Activated naive CD4-positive, alpha-beta T cell (primary cell): Measurements from ENCODE around the gene PLCB4.

Source experiments
- DNase-seq, 4 experiments: peaks; one replicate each; lab custom pipeline; 2025; lab: John Stamatoyannopoulos, UW

PLCB4 gene

DNA sequence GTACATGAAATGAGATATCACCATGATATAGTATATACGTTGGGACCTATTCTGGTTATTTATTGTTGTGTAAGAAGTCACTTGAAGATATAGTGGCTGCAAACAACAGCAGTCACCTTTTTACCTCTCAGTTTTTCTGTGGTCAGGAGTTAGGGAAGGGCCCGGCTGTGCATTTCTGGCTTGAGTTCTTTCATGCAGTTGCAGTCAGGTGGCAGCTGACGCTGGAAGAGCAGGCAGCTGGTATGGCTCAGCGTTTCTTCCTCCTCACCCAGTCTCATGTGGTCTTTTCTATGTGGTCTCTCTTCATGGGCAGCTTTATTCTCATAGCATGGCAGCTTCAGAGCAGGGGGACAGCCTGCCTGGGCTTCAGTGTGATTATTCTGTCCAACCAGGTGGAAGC lies 154.4 kb downstream of the PLCB4 start:
- no peak for DNase-seq

- no peak for DNase-seq
Observed at GRCh38 chr20:9225879-9226278, 157.0 kb downstream of the PLCB4 start.

DNA sequence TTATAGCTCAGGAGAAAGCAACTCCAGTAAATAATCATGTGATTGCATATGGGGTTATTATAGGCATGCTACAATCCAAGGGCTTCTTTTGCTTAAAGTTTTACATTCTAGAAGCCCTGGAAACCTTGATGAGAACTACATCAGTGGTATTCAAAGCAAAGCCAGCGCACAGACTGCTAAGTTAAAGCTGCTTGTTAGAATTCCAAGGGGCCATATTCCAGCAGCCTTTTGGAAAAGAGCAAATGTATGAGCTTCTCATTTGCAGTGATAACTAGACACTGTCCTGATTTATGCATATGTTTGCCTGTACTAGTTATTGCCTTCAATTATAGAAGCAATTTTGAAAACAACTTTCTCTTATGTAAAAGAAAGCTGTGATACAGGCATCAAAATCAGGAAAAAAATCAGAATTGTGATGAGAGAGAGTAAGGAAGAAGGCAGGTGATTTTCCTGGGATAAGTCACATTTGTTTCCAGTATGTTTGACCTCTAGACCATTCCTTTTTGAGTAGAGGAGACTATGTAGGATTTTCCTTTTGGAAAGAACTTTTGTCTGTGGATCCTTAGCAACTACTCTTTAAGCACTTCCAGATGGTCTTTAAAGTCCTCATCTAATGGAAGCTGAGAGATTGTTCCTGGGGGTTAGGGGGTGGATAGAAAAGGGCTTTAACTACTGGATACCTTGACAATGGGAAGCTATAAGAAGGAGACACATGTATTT lies 159.2 kb downstream of the PLCB4 start:
- DNase-seq: no peak

- no peak for DNase-seq
Observed at GRCh38 chr20:9228774-9229450, 160.0 kb downstream of the PLCB4 start.

- DNase-seq: no peak
Observed at GRCh38 chr20:9230406-9230805, 161.5 kb downstream of the PLCB4 start.

DNA sequence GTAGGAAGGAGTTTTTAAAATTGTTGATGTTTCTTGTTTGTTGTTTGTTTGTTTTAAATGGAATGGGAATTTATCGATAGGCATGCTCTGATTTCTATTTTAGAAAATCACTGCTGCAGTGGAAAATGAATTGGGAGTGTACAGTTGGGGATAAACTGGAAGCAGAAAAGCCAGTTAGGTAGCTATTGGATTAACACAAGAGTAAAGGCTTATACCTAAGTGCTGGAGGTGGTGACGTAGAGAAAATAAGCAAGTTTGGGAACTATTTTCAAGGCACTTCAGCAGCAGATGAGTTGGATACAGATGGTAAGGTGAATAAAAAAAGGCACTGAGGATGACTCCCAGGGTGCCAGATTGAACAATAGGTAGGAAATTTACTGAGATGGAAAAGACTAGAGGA lies 164.9 kb downstream of the PLCB4 start:
- no peak for DNase-seq

- DNase-seq: no peak
Observed at GRCh38 chr20:9235518-9235917, 166.6 kb downstream of the PLCB4 start.

GRCh38 chr20:9236458-9236857 lies 167.6 kb downstream of the PLCB4 start:
- no peak for DNase-seq

DNA sequence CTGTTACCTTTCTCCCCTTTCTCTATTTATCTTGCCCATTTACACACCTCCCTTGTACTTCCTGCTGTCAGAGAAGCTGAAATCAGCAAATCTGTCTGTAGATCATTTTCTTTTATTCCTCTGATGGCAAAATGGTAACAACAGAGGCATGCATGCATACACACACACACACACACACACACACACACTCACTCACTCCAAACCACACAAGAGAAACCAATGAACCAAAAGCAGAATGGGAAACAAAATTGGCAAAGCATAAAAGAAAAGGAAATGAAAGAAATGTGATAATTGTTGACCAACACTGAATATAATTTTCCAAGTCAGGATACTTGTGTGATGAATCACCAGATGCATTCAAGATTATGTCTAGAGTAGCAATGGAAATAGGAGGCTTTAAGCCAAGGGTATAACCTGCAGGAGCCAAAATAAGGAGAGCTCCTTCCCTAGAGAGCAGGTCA lies 172.4 kb downstream of the PLCB4 start:
- no peak for DNase-seq

GRCh38 chr20:9241721-9242427 lies 173.0 kb downstream of the PLCB4 start:
- DNase-seq: no peak

- DNase-seq: no peak
Observed at GRCh38 chr20:9243986-9244385, 175.1 kb downstream of the PLCB4 start.

DNA sequence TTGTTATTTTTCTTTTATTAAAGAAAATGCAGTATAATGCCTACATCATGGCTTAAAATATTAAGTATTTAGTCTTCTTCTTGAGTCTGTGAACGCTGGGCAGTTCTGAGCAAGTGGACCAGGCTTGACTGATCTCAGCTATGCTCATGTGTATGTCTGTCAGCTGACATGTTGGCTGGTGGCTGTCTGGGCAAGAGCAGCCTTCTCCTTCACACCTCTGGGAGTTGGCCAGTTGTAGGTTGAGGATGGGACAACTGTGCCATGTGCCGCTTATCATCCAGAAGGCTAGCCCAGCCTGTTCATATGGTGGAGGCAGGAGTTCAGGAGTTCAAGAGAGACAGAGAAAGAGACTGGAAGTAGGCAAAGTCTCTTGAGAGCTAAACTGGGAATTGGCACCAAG lies 175.9 kb downstream of the PLCB4 start:
- DNase-seq: no peak

DNA sequence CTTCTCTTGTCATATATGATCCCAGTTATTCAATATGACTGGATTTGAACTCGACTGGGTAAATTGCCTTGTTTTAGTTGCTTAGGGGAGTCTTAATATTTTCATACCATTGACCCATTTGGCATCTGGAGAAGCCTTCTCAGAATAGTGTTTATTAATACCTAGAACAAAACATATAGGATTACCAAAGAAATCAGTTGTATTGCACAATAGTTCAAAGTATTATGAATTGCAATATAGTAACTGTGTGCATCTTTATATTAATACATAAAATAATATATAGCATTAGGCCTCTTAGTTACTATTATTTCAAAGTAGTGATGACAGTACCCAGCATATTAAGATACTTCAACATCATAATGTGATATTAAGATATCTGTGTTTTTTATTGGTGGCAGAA lies 177.8 kb downstream of the PLCB4 start:
- no peak for DNase-seq

- DNase-seq: no peak
Observed at GRCh38 chr20:9250511-9250910, 181.6 kb downstream of the PLCB4 start.

GRCh38 chr20:9253006-9253539 lies 184.2 kb downstream of the PLCB4 start:
- no peak for DNase-seq

DNA sequence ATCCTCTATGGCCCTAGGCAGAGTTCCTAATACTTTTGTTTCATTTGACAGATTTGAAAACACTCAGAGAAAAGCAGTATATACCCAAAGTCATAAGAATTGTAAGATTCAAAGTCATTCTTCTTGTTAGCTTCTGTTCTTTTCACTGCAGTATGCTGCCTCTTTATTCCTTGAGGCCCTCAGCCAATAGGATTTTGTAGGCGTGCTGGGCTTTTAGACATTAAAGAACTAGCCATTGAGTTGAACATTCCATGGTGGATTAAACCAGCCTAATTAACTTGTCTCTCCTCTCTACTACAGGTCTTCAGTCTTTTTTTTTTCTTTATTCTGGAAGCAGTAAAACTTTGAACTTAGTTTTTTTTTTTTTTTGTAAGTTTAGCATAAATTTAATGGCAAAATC lies 186.3 kb downstream of the PLCB4 start:
- DNase-seq: no peak

DNA sequence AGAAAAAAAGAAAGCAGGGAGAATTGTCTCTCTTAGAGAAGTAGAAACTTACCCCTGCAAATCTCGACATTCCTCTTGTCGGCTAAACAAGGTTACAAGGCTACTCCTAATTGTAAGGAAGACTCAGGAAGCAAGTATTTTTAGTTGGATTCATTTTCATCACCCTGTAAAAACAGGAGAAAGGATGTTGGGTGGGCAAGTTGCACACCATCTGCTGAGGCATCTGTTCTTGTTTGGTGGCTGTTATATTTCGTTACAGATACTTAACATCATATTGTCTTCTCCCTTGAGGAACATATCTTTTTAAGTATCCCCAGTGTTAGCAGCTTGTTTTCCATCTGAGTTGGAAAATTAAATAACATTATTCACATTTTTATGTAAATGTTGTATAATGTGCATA lies 187.5 kb downstream of the PLCB4 start:
- DNase-seq: no peak

GRCh38 chr20:9258901-9259300 lies 190.0 kb downstream of the PLCB4 start:
- DNase-seq: no peak

DNA sequence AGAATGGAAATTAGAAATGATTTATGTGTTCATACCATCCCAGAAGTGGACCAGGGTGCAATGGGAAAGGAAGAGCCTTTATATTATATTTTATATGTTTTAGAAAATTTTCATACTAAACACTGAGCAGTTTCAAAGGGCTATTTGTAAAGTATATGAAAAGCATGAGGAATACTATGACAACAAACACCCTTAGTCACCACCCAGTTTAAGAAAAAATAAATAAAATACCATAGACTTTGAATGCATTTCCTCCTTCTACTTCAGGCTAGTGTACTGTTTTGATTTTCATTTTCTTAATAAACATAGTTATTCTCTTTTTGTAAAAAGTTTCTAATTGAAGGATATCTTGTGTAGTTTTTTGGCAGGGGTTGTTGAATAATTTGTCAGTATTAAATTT lies 191.1 kb downstream of the PLCB4 start:
- no peak for DNase-seq

- no peak for DNase-seq
Observed at GRCh38 chr20:9261781-9262180, 192.9 kb downstream of the PLCB4 start.

GRCh38 chr20:9262653-9263194 lies 193.8 kb downstream of the PLCB4 start:
- DNase-seq: no peak

GRCh38 chr20:9269280-9269971 lies 200.5 kb downstream of the PLCB4 start:
- DNase-seq: no peak
